ENCODE results near the gene SGCD. TPM values are rescaled to one million over a fixed set of nuclear protein-coding genes. Genes with fewer than 3 reads are reported as not detected.

SGCD gene
- total RNA-seq, 4 donors from 2014 or later, result 16.7 to 38.6 (median 27.7) TPM

GRCh38 chr5:156505101-156505500 is 178.1 kb downstream of the SGCD start:
- no peaks in the 10 kb centered on the region for H3K9me3 ChIP-seq
- no peak for TF ChIP-seq POLR2A (IDR thresholded peaks at IDR 0.05; ENCODE audit: low read depth)
- TF ChIP-seq EP300 (IDR thresholded peaks at IDR 0.05), result no peak
- no peak for TF ChIP-seq POLR2AphosphoS5 (IDR thresholded peaks at IDR 0.05)
- no peak for TF ChIP-seq CTCF (IDR thresholded peaks at IDR 0.05)
- WGBS, result 89% methylated on average over 5 of the region's 5 CpGs
- no peak for DNase-seq (ENCODE audit: extremely low spot score)
- H3K27ac ChIP-seq (replicated peaks in 1 of 4), result no peak overlapping the region
- intact Hi-C loops (cut with DNase I), result no loop called here
- H3K4me1 ChIP-seq, result peaks cover 0 to 10% (median 6%) of the 10 kb centered on the region in 4 donors
- no peaks in the 10 kb centered on the region for H3K36me3 ChIP-seq
- H3K27me3 ChIP-seq, result no peaks in the 10 kb centered on the region
- no peak overlapping the region for H3K4me3 ChIP-seq

- TF ChIP-seq EP300 (IDR thresholded peaks at IDR 0.05) (no peak), CTCF (IDR thresholded peaks at IDR 0.05) (no peak), POLR2AphosphoS5 (IDR thresholded peaks at IDR 0.05) (no peak), POLR2A (IDR thresholded peaks at IDR 0.05; ENCODE audit: low read depth) (no peak)
- Histone ChIP-seq H3K9me3 (no peaks in the 10 kb centered on the region), H3K36me3 (no peaks in the 10 kb centered on the region), H3K27me3 (no peaks in the 10 kb centered on the region), H3K4me1 (peaks cover 0 to 3% (median 0%) of the 10 kb centered on the region in 4 donors), H3K27ac (replicated peaks in 1 of 4) (no peak overlapping the region), H3K4me3 (no peak overlapping the region)
- no peak for DNase-seq (ENCODE audit: extremely low spot score)
- 71% methylated on average over 2 of the region's 2 CpGs for WGBS
- intact Hi-C loops (cut with DNase I), result no loop called here
These were observed 186.3 kb downstream of the SGCD start for GRCh38 chr5:156513123-156513815.

- DNase-seq (ENCODE audit: extremely low spot score), result no peak
- H3K36me3 ChIP-seq, result no peaks in the 10 kb centered on the region
- H3K4me1 ChIP-seq, result peaks cover 0 to 3% (median 0%) of the 10 kb centered on the region in 4 donors
- no peaks in the 10 kb centered on the region for H3K27me3 ChIP-seq
- 49% methylated on average over 2 of the region's 2 CpGs for whole genome bisulfite sequencing
- no peak overlapping the region for H3K27ac ChIP-seq (replicated peaks in 1 of 4)
- no peak overlapping the region for H3K4me3 ChIP-seq
- H3K9me3 ChIP-seq, result no peaks in the 10 kb centered on the region
- intact Hi-C loops (cut with DNase I), result no loop called here
- TF ChIP-seq POLR2AphosphoS5 (IDR thresholded peaks at IDR 0.05) (no peak), POLR2A (IDR thresholded peaks at IDR 0.05; ENCODE audit: low read depth) (no peak), CTCF (IDR thresholded peaks at IDR 0.05) (no peak), EP300 (IDR thresholded peaks at IDR 0.05) (no peak)
These were observed 188.2 kb downstream of the SGCD start for GRCh38 chr5:156515121-156515520.

GRCh38 chr5:156515803-156516360 is 188.9 kb downstream of the SGCD start:
- DNase-seq (ENCODE audit: extremely low spot score), result no peak
- WGBS, result 82% methylated on average over 4 of the region's 4 CpGs
- H3K27ac ChIP-seq (replicated peaks in 1 of 4), result no peak overlapping the region
- peaks cover 0 to 3% (median 0%) of the 10 kb centered on the region in 4 donors for H3K4me1 ChIP-seq
- no peaks in the 10 kb centered on the region for H3K9me3 ChIP-seq
- no peaks in the 10 kb centered on the region for H3K36me3 ChIP-seq
- H3K27me3 ChIP-seq, result no peaks in the 10 kb centered on the region
- no peak overlapping the region for H3K4me3 ChIP-seq
- TF ChIP-seq CTCF (IDR thresholded peaks at IDR 0.05) (no peak), POLR2A (IDR thresholded peaks at IDR 0.05; ENCODE audit: low read depth) (no peak), EP300 (IDR thresholded peaks at IDR 0.05) (no peak)
- intact Hi-C loops (cut with DNase I), result no loop called here
